ENCODE measurements around the gene PAX5.

PAX5 gene

GRCh38 chr9:36839131-36839885 lies 194.8 kb downstream of the PAX5 start:
- FAIRE-seq (no peak), DNase-seq (ENCODE audit: insufficient read length, low spot score) (no peak)
- no peak for TF ChIP-seq POLR2A (IDR thresholded peaks at IDR 0.05; ENCODE audit: low read depth, low read length)

- DNase-seq (ENCODE audit: insufficient read length, low spot score): no peak
- FAIRE-seq: no peak
- TF ChIP-seq POLR2A (IDR thresholded peaks at IDR 0.05; ENCODE audit: low read depth, low read length): no peak
Observed at GRCh38 chr9:36837431-36838405, 196.3 kb downstream of the PAX5 start.

- FAIRE-seq: no peak
- TF ChIP-seq POLR2A (IDR thresholded peaks at IDR 0.05; ENCODE audit: low read depth, low read length): no peak
- DNase-seq (ENCODE audit: insufficient read length, low spot score): no peak
Observed at GRCh38 chr9:36836486-36836885, 197.6 kb downstream of the PAX5 start.

- TF ChIP-seq POLR2A (IDR thresholded peaks at IDR 0.05; ENCODE audit: low read depth, low read length): no peak
- DNase-seq (ENCODE audit: insufficient read length, low spot score) (no peak), FAIRE-seq (no peak)
Observed at GRCh38 chr9:36835271-36835996, 198.6 kb downstream of the PAX5 start.

GRCh38 chr9:36834736-36835135 lies 199.3 kb downstream of the PAX5 start:
- no peak for TF ChIP-seq POLR2A (IDR thresholded peaks at IDR 0.05; ENCODE audit: low read depth, low read length)
- FAIRE-seq (no peak), DNase-seq (ENCODE audit: insufficient read length, low spot score) (no peak)

- FAIRE-seq (no peak), DNase-seq (ENCODE audit: insufficient read length, low spot score) (no peak)
- TF ChIP-seq POLR2A (IDR thresholded peaks at IDR 0.05; ENCODE audit: low read depth, low read length): no peak
Observed at GRCh38 chr9:36833954-36834353, 200.1 kb downstream of the PAX5 start.

- FAIRE-seq (no peak), DNase-seq (ENCODE audit: insufficient read length, low spot score) (no peak)
- no peak for TF ChIP-seq POLR2A (IDR thresholded peaks at IDR 0.05; ENCODE audit: low read depth, low read length)
Observed at GRCh38 chr9:36832164-36832795, 201.8 kb downstream of the PAX5 start.

GRCh38 chr9:36831381-36832161 lies 202.5 kb downstream of the PAX5 start:
- no peak for TF ChIP-seq POLR2A (IDR thresholded peaks at IDR 0.05; ENCODE audit: low read depth, low read length)
- DNase-seq (ENCODE audit: insufficient read length, low spot score) (no peak), FAIRE-seq (no peak)

GRCh38 chr9:36828611-36829013 lies 205.5 kb downstream of the PAX5 start:
- DNase-seq (ENCODE audit: insufficient read length, low spot score) (no peak), FAIRE-seq (no peak)
- no peak for TF ChIP-seq POLR2A (IDR thresholded peaks at IDR 0.05; ENCODE audit: low read depth, low read length)

- no peak for FAIRE-seq
Observed at GRCh38 chr9:36827593-36827992, 206.5 kb downstream of the PAX5 start.

GRCh38 chr9:36826581-36826980 lies 207.5 kb downstream of the PAX5 start:
- TF ChIP-seq POLR2A (IDR thresholded peaks at IDR 0.05; ENCODE audit: low read depth, low read length): no peak
- FAIRE-seq: no peak
- DNase-seq (ENCODE audit: insufficient read length, low spot score): no peak

More at GRCh38 chr9:36827593-36827992, 206.5 kb downstream of the PAX5 start:
- DNase-seq (ENCODE audit: insufficient read length, low spot score): no peak
- TF ChIP-seq POLR2A (IDR thresholded peaks at IDR 0.05; ENCODE audit: low read depth, low read length): no peak

- DNase-seq (ENCODE audit: insufficient read length, low spot score) (no peak), FAIRE-seq (no peak)
- no peak for TF ChIP-seq POLR2A (IDR thresholded peaks at IDR 0.05; ENCODE audit: low read depth, low read length)
Observed at GRCh38 chr9:36825179-36825578, 208.9 kb downstream of the PAX5 start.

GRCh38 chr9:36823934-36824333 lies 210.1 kb downstream of the PAX5 start:
- FAIRE-seq (no peak), DNase-seq (ENCODE audit: insufficient read length, low spot score) (no peak)
- TF ChIP-seq POLR2A (IDR thresholded peaks at IDR 0.05; ENCODE audit: low read depth, low read length): no peak
